HG03571 (cell line): ENCODE measurements around the gene CHAC1.

Source experiments
- ATAC-seq: cut with Tn5 transposase; IDR thresholded peaks from one replicate; pipeline ENCODE4 v1.9.1; 2021; ENCODE audit not compliant: unreplicated experiment

Gene CHAC1, protein sequence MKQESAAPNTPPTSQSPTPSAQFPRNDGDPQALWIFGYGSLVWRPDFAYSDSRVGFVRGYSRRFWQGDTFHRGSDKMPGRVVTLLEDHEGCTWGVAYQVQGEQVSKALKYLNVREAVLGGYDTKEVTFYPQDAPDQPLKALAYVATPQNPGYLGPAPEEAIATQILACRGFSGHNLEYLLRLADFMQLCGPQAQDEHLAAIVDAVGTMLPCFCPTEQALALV

DNA sequence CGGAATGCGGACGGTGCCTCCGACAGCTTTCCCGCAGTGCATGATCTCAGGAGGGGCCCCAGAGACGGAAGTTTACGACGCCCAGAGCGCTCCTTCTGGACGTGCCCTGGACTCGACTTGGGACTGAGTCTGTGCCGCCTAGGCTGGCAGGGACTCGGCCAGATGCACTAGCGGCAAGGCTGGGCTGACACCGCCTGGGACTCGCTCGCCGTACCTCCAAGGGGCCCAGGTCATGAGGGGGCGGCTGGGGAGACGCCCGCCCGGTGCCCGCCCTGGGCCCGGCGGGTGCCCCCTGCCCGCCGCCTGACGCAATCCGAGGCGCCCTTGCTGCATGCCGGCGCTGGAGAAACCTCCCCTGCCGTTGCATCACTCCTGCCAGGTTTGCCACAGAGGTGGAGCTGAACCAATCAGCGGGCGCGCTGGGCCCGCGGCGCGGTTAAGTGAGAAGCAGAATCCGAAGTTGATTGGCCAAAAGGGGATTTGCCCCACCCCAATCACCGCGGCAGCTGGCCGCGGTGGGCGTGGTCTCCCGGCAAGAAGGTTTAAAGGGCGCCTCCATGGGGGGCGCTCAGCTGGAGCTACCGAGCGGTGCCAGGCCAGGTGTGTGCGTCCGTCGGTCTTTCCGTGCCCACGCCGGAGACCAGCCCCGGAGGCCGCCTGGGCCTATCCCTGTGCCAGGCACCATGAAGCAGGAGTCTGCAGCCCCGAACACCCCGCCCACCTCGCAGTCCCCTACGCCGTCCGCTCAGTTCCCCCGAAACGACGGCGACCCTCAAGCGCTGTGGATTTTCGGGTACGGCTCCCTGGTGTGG is at the start of gene CHAC1:
TSS of gene CHAC1 (plus strand) at position 571 of the 812 bp plus-strand sequence. CDS start at position 684, 113 bp downstream.
- peak; percentile 86 for ATAC-seq

DNA sequence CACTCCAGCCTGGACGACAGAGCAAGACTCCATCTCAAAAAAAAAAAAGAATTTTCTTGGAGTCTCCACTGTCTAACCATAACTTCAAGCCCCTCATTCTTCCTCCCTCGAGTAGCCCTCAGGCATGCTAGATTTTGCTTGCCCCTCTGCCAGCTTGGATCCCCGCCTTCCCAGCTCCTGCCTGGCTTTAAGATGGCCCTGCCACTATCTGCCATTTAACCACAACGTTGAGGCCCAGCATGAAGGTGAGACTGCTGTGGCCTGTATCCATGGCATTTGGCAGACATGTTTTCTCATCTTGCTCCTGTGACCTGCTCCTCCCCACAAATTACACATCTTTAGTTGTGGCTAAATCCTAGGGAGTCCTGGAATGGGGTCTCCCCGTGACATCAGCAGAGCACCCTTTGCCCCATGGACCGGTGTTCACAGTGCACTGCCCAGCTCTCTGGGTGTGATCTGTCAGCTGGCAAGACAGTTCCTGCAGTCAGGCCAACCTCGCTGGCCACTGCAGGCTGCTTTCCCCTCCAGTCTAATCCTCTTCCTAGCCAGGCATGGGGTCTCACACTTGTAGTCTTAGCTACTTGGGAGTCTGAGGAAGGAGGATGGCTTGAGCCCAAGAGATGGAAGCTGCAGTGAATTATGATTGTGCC is 48.6 kb upstream of the CHAC1 start:
- ATAC-seq = no peak

- no peak for ATAC-seq
These were observed 46.9 kb upstream of the CHAC1 start for GRCh38 chr15:40906091-40906990.

DNA sequence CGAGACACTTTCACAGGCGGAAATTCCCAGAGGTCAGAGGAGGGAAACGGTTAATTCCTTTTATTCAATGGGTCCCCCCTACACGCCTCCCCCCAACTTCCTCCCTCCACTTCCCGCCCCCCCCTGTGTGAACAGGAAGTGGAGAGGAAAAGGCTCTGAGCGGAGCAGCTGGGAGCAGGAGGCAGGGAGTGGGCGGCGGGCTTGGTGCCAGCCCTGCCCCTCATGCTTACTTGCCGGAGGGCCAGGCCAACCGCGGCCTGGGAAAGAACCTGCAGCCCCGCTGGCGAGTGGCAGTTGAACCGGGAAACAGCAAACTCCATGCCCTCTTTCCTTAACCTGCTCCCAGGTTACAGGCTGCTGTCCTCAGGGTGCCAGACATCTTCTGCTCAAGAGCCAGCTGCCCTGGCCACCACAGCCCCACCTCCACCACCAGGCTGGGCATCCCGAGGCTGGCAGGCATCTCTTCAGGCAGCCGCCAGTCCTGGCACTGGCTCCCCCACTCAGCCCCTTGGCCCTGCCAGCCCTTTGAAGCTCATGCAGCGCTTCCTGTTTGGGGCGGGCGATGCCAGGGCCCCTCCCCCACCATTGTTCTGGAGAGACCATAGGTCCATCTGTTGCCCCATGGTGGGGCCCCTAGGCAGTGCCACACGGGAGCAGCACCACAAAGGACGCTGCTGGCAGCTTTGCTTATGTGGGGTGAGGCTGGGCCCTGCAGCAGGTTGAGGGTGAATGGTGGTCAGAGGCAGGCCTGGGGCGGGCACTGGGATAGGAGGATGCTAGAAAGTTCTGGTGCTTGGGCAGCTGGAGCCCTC is 46.1 kb upstream of the CHAC1 start:
- ATAC-seq = no peak

GRCh38 chr15:40908095-40908494 is 45.2 kb upstream of the CHAC1 start:
- no peak for ATAC-seq

- ATAC-seq = no peak
These were observed 43.3 kb upstream of the CHAC1 start for GRCh38 chr15:40909662-40910630.

- no peak for ATAC-seq
These were observed 42.1 kb upstream of the CHAC1 start for GRCh38 chr15:40911141-40911540.

DNA sequence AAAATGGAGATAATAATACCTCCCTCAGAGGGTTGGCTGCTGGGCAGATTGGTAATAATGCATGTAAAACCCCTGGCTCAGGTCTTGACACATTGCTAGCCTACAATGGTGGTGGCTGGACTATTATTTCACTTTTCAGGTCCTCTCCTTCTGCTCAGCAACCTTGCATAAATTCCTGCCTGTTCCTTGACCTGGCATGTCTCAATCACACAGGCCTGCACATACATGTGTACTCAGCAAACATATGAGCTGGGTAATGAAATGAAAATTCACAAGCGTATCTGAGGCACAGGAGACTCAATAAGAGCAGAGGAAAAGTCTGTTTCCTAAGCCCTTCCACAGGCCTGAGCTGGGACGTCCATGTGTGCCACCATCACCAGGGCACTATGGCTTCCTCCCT is 41.6 kb upstream of the CHAC1 start:
- ATAC-seq = no peak

- ATAC-seq = no peak
These were observed 40.8 kb upstream of the CHAC1 start for GRCh38 chr15:40912478-40912877.

DNA sequence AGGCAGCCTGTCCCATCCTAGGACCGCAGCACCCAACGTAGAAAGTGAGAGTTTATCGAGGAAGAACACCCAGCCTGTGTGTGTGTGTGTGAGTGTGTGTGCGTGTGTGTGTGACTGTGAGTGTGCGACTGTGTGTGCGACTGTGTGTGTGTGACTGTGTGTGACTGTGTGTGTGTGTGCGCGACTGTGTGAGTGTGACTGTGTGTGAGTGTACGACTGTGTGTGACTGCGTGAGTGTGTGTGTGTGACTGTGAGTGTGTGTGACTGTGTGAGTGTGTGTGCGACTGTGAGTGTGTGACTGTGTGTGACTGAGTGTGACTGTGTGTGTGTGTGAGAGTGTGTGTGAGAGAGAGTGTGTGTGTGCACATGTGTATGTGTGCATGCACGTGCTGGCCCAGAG is 39.3 kb upstream of the CHAC1 start:
- no peak for ATAC-seq

DNA sequence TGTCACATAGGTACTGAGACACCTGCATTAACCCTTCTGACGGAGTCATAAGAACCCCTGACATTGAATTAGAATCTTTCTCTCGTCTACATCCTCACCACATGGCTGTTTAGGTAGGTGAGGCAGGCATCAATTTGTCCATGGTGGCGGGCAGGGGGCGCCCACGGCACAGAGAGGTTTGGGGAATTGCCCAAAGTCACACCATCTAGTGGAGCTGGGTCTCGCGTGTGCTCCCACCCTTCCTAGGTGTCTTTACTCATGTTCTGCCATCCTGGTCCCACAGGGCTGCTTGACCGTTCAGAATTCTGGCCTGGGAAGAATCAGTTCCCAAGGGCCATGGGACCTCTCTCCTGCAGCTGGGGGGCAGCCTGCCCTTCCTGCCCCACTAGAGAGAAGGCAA is 38.8 kb upstream of the CHAC1 start:
- ATAC-seq = no peak

- ATAC-seq = no peak
These were observed 38.1 kb upstream of the CHAC1 start for GRCh38 chr15:40915116-40915661.

- no peak for ATAC-seq
These were observed 37.6 kb upstream of the CHAC1 start for GRCh38 chr15:40915679-40916078.

- ATAC-seq = no peak
These were observed 35.7 kb upstream of the CHAC1 start for GRCh38 chr15:40917585-40917984.

DNA sequence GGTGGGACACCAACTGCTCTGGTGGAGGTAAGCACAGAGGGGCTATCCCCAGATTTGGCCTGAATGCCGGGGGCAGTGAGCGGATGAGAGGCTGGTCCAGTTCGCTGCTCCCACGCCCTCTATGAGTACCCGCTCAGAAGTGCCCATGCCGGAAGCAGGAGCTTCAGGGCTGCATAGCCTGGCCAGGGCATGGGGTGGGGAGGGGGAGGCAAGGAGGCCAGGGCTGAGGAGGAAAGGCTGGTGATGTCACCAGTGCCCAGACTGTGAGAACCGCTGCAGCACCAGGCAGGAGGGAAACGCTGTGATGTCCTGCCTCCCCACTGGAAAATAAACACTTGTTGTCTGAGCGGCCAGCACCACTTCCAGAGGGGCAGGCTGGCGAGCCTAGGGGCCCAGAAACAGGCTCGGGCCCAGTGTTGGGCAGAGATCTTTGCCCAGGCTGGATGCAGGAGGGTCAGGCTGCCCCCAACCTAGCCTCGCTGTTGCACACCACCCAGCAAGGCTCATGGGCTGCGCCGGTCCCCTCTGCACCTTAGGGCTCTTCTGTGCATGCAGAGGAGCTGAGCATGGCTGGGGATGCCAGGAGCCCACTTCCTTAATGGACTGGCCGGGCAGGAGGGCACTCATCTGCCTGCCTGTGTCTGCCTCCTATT is 35.0 kb upstream of the CHAC1 start:
- no peak for ATAC-seq

GRCh38 chr15:40918799-40919392 is 34.4 kb upstream of the CHAC1 start:
- no peak for ATAC-seq

GRCh38 chr15:40921949-40922607 is 31.2 kb upstream of the CHAC1 start:
- ATAC-seq = no peak
